ENCODE data around the gene HAPLN3. TPM values are rescaled to one million over a fixed set of nuclear protein-coding genes. Genes with fewer than 3 reads are reported as not detected.
A peak's percentile ranks its signal among the peaks of the same experiment; 100 is the strongest.

HAPLN3 gene
- total RNA-seq, 2 experiments from 2014 or later: 79.0 to 80.2 TPM

DNA sequence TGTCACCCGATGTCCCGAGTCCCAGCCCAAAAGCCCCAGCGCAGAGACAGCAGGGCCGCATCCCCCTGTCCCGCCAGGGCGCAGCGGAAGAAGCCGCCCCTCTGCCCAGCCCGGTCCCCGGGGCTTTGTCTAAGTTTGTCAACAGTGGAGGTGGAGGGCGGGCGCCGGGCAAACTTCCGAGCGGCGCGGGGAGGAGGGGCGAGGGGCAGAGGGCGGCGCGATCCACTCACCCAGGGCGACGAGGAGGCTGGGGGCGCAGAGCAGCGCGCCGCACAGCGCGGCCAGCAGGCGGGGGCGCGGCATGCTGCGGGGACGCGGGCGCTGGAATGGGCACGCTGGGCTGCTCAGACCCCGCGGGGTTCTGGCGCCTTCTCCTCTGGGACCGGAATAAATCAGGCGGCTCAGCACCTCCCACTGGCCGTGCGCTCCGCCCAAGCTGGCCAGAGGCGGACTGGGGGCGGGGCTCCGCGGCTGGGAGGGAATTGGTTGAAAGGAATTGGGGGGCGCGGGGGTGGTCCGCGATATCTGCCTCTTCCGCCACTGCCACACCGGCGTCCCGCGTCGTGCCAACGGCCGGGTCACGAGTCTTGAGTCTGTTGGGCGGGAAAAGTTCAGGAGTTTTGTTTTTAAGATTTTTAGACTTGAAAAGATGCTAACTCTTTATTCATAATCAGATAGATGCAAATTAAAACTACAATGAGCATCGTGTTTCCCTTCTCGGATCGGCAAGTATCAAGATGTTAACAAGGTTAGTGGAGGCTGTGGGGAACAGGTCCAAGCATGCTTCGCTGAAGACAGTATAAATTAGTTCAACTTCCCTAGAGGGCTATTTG lies 17.9 kb upstream of the HAPLN3 start, which contains the start of gene MFGE8:
Gene MFGE8 (minus strand): TSS at position 363 of the 833 bp plus-strand sequence. CDS start 60 bp downstream, at position 303.
- intact Hi-C loops (cut with DNase I, micrococcal nuclease): loop anchor here (1.0 to 5.0 kb wide), 2 partner anchors 9 to 291 kb away; partner anchors contain the start of gene AEN (in 1 of the 2)
- no peaks in the 10 kb centered on the region for H3K9me3 ChIP-seq (ENCODE audit: control insufficient read depth in 1 of 2, insufficient read depth in 1 of 2, low read length in 2 of 2)
- CTCF ChIA-PET: interaction anchor here (5.3 kb wide), 1 partner anchor 9 kb away, joined by 25 read pairs; no protein-coding TSS in a partner anchor
- peak within 1 kb of the TSS in 1 of 2 donors; percentile 50 for H3K27ac ChIP-seq (ENCODE audit: low read depth in 1 of 2, low read length in 2 of 2)
- no peaks in the 10 kb centered on the region for H3K27me3 Mint-ChIP-seq
- ATAC-seq (ENCODE audit: poor library complexity): peak; percentile 95
- H3K4me3 ChIP-seq (ENCODE audit: low read length): peak within 1 kb of the TSS; percentile 80
- H3K36me3 ChIP-seq (ENCODE audit: insufficient read depth, low read length): peaks cover 8% of the 10 kb centered on the region
- POLR2A ChIA-PET: interaction anchor here (1.2 to 2.2 kb wide), 3 partner anchors 8 to 175 kb away, joined by 3 to 11 read pairs (median 4); partner anchors contain the start of gene ABHD2
- no peaks in the 10 kb centered on the region for H3K9me3 Mint-ChIP-seq
- H3K36me3 Mint-ChIP-seq (ENCODE audit: low read depth): peaks cover 5% of the 10 kb centered on the region
- H3K27me3 ChIP-seq (ENCODE audit: control insufficient read depth in 1 of 2, insufficient read depth in 2 of 2, low read length in 2 of 2): no peaks in the 10 kb centered on the region
- peaks cover 37% of the 10 kb centered on the region for H3K4me1 Mint-ChIP-seq (ENCODE audit: low read depth)
- peak within 1 kb of the TSS; percentile 94 for H3K4me3 Mint-ChIP-seq
- H3K27ac Mint-ChIP-seq: peak within 1 kb of the TSS; percentile 87
- DNase-seq: peak; percentile 53 to 81 (median 70)
- H3K4me1 ChIP-seq (ENCODE audit: insufficient read depth, low read length): peaks cover 23% of the 10 kb centered on the region
- TF ChIP-seq, protein P1, sequence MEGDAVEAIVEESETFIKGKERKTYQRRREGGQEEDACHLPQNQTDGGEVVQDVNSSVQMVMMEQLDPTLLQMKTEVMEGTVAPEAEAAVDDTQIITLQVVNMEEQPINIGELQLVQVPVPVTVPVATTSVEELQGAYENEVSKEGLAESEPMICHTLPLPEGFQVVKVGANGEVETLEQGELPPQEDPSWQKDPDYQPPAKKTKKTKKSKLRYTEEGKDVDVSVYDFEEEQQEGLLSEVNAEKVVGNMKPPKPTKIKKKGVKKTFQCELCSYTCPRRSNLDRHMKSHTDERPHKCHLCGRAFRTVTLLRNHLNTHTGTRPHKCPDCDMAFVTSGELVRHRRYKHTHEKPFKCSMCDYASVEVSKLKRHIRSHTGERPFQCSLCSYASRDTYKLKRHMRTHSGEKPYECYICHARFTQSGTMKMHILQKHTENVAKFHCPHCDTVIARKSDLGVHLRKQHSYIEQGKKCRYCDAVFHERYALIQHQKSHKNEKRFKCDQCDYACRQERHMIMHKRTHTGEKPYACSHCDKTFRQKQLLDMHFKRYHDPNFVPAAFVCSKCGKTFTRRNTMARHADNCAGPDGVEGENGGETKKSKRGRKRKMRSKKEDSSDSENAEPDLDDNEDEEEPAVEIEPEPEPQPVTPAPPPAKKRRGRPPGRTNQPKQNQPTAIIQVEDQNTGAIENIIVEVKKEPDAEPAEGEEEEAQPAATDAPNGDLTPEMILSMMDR (IDR thresholded peaks at IDR 0.05): peak; percentile 41

DNA sequence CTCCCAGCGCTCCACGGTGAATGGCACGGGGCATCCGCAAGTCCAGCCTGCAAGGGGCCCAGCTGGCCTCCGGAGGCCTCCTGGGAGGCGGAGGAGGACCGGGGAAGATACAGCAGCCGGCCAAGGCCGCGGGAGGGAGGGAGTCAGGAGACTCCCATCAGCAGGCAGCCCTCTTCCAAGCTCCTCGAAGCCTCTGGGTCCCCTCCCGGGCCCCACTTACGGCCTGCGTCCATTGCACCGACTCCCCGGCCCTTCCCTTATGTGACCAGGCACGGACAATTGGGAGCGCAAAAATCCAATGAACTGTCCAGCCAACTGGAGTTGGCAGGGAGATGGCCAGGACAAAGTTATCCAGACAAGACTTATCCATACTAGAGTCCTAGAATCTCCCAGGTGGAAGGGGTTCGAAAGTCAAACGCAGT lies 17.2 kb upstream of the HAPLN3 start:
- no peaks in the 10 kb centered on the region for H3K9me3 Mint-ChIP-seq
- Histone ChIP-seq H3K27ac (ENCODE audit: low read depth in 1 of 2, low read length in 2 of 2) (no peak overlapping the region), H3K27me3 (ENCODE audit: control insufficient read depth in 1 of 2, insufficient read depth in 2 of 2, low read length in 2 of 2) (no peaks in the 10 kb centered on the region), H3K4me1 (ENCODE audit: insufficient read depth, low read length) (peaks cover 23% of the 10 kb centered on the region), H3K36me3 (ENCODE audit: insufficient read depth, low read length) (peaks cover 11% of the 10 kb centered on the region), H3K4me3 (ENCODE audit: low read length) (peak overlapping the region; percentile 80), H3K9me3 (ENCODE audit: control insufficient read depth in 1 of 2, insufficient read depth in 1 of 2, low read length in 2 of 2) (no peaks in the 10 kb centered on the region)
- H3K27ac Mint-ChIP-seq: peak overlapping the region; percentile 87
- ChIA-PET POLR2A (interaction anchor here (0.7 to 1.4 kb wide), 3 partner anchors 10 to 176 kb away, joined by 4 to 5 read pairs (median 5); partner anchors contain the start of gene ABHD2), CTCF (interaction anchor here (5.3 kb wide), 1 partner anchor 8 kb away, joined by 25 read pairs; no protein-coding TSS in a partner anchor)
- H3K4me1 Mint-ChIP-seq (ENCODE audit: low read depth): peaks cover 37% of the 10 kb centered on the region
- DNase-seq: no peak
- H3K4me3 Mint-ChIP-seq: peak overlapping the region; percentile 94
- intact Hi-C loops (cut with DNase I, micrococcal nuclease): loop anchor here in 1 of 2 experiments (5.0 kb wide), 1 partner anchor 290 kb away; the partner anchor contains the start of gene AEN
- no peaks in the 10 kb centered on the region for H3K27me3 Mint-ChIP-seq
- no peak for ATAC-seq (ENCODE audit: poor library complexity)
- H3K36me3 Mint-ChIP-seq (ENCODE audit: low read depth): peaks cover 5% of the 10 kb centered on the region
- TF ChIP-seq, protein P1 (IDR thresholded peaks at IDR 0.05): no peak

DNA sequence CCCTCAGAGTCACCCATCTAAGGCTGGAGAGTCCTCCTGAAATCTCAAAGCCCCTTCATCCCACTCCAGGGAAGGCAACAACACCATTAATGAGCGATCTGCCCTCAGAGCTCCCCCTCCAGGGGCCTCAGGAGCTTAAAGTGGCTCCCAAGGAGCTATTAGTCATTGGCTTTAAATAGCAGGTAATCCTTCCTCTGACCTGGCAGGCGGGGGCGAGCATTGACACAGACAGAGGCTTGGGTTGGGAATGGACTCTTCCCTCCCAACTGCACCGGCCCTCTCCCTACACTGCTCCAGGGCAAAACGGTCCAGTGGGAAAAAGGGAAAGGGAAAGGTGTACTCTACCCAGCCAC lies 16.4 kb upstream of the HAPLN3 start:
- H3K27ac ChIP-seq (ENCODE audit: low read depth in 1 of 2, low read length in 2 of 2): no peak overlapping the region
- peaks cover 23% of the 10 kb centered on the region for H3K4me1 ChIP-seq (ENCODE audit: insufficient read depth, low read length)
- H3K4me3 ChIP-seq (ENCODE audit: low read length): no peak overlapping the region
- intact Hi-C loops (cut with DNase I, micrococcal nuclease): loop anchor here in 1 of 2 experiments (5.0 kb wide), 1 partner anchor 289 kb away; the partner anchor contains the start of gene AEN
- peaks cover 11% of the 10 kb centered on the region for H3K36me3 ChIP-seq (ENCODE audit: insufficient read depth, low read length)
- CTCF ChIA-PET: no interaction called here
- H3K4me3 Mint-ChIP-seq: peak overlapping the region; percentile 94
- H3K9me3 Mint-ChIP-seq: no peaks in the 10 kb centered on the region
- no peaks in the 10 kb centered on the region for H3K27me3 ChIP-seq (ENCODE audit: control insufficient read depth in 1 of 2, insufficient read depth in 2 of 2, low read length in 2 of 2)
- H3K36me3 Mint-ChIP-seq (ENCODE audit: low read depth): peaks cover 5% of the 10 kb centered on the region
- peak overlapping the region; percentile 87 for H3K27ac Mint-ChIP-seq
- POLR2A ChIA-PET: interaction anchor here (0.7 to 1.4 kb wide), 3 partner anchors 9 to 176 kb away, joined by 4 to 5 read pairs (median 5); partner anchors contain the start of gene ABHD2
- TF ChIP-seq, protein P1 (IDR thresholded peaks at IDR 0.05): no peak
- ATAC-seq (ENCODE audit: poor library complexity): no peak
- no peak for DNase-seq
- H3K4me1 Mint-ChIP-seq (ENCODE audit: low read depth): peaks cover 37% of the 10 kb centered on the region
- no peaks in the 10 kb centered on the region for H3K9me3 ChIP-seq (ENCODE audit: control insufficient read depth in 1 of 2, insufficient read depth in 1 of 2, low read length in 2 of 2)
- no peaks in the 10 kb centered on the region for H3K27me3 Mint-ChIP-seq

Data from CD4-positive, alpha-beta T cell (primary cell).